HG03095 (cell line): ENCODE data around the gene EIF4ENIF1.
"Not testable (repeated sequence)": the region's sequence is repeated elsewhere in the genome, so short reads cannot be mapped to it uniquely, and the experiment has no call there.

ENCODE experiments used
- ATAC-seq: cut with Tn5 transposase; IDR thresholded peaks from one replicate; pipeline ENCODE4 v1.9.1; 2021; ENCODE audit warnings: moderate library complexity; ENCODE audit not compliant: unreplicated experiment

Gene EIF4ENIF1

GRCh38 chr22:31489632-31490495 is at the start of gene EIF4ENIF1:
TSS of gene EIF4ENIF1 (minus strand) at chr22:31489842. CDS start at chr22:31488718, 1,124 bp downstream.
- ATAC-seq = peak; percentile 27

- no peak for ATAC-seq
Observed at GRCh38 chr22:31538815-31539214, 49.2 kb upstream of the EIF4ENIF1 start.

GRCh38 chr22:31537019-31537535 is 47.4 kb upstream of the EIF4ENIF1 start:
- ATAC-seq = peak; percentile 70

GRCh38 chr22:31533374-31533773 is 43.7 kb upstream of the EIF4ENIF1 start:
- ATAC-seq = no peak

GRCh38 chr22:31532060-31532459 is 42.4 kb upstream of the EIF4ENIF1 start:
- no peak for ATAC-seq

GRCh38 chr22:31530823-31531195 is 41.2 kb upstream of the EIF4ENIF1 start:
- no peak for ATAC-seq

- no peak for ATAC-seq
Observed at GRCh38 chr22:31526270-31526669, 36.6 kb upstream of the EIF4ENIF1 start.

GRCh38 chr22:31524132-31524531 is 34.5 kb upstream of the EIF4ENIF1 start:
- ATAC-seq = not testable (repeated sequence)

- no peak for ATAC-seq
Observed at GRCh38 chr22:31520051-31520450, 30.4 kb upstream of the EIF4ENIF1 start.

GRCh38 chr22:31509061-31509762 is 19.6 kb upstream of the EIF4ENIF1 start:
- ATAC-seq = no peak

GRCh38 chr22:31508536-31508935 is 18.9 kb upstream of the EIF4ENIF1 start:
- ATAC-seq = no peak

GRCh38 chr22:31507517-31507916 is 17.9 kb upstream of the EIF4ENIF1 start:
- not testable (repeated sequence) for ATAC-seq

- ATAC-seq = no peak
Observed at GRCh38 chr22:31504282-31504681, 14.6 kb upstream of the EIF4ENIF1 start.

- ATAC-seq = no peak
Observed at GRCh38 chr22:31503211-31503964, 13.7 kb upstream of the EIF4ENIF1 start.

- ATAC-seq = no peak
Observed at GRCh38 chr22:31501738-31502137, 12.1 kb upstream of the EIF4ENIF1 start.

GRCh38 chr22:31497148-31497938 is 7.7 kb upstream of the EIF4ENIF1 start:
- ATAC-seq = no peak

GRCh38 chr22:31496735-31497146 is 7.1 kb upstream of the EIF4ENIF1 start:
- ATAC-seq = peak; percentile 4

- peak; percentile 60 for ATAC-seq
Observed at GRCh38 chr22:31496007-31496734, 6.5 kb upstream of the EIF4ENIF1 start, which contains the start of gene SFI1. TSS of gene SFI1 (plus strand) at chr22:31496536. CDS start at chr22:31508285, 11,749 bp downstream.

GRCh38 chr22:31495343-31495742 is 5.7 kb upstream of the EIF4ENIF1 start:
- ATAC-seq = no peak
